Measurements from ENCODE around the gene SLC2A1.
A peak's percentile ranks its signal among the peaks of the same experiment; 100 is the strongest.
"Not testable (repeated sequence)": the region's sequence is repeated elsewhere in the genome, so short reads cannot be mapped to it uniquely, and the experiment has no call there.

The SLC2A1 gene

DNA sequence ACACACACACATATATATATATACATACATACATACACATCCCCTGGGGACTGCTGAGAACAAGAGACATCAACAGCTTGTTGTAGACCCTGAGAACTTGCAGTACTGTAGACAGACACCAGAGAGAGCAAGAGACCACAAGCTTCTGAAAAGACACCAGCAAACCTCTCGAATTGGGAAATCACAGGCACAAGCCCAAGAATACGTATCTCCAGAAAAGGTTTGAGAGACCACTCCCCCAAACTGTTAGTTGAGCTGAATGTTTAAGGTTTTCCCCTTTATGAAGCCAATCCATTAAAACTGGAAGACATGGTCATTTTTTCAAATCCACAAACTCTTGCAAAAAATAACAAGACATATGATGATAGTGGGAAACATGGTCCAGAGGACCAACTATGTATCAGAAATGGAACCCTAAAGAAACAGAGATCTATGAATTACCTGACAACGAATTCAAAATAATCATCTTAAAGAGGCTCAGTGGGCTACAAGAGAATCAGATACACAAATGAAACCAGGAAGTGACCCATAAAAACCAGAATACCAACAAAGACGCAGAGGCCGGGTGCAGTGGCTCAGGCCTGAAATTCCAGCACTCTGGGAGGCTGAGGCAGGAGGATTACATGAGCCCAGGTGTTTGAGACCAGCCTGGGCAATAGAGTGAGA, 45.1 kb downstream of the SLC2A1 start:
- Histone ChIP-seq H3K36me3 (replicated peaks) (no peaks in the 10 kb centered on the region), H3K4me3 (ENCODE audit: low read depth, low read length) (no peak overlapping the region), H3K27me3 (replicated peaks) (no peaks in the 10 kb centered on the region), H3K27ac (no peak overlapping the region)
- in situ Hi-C loops (cut with HindIII; ENCODE audit: low pct_ligation_motif_present, low sequenced_read_pairs): loop anchor here (25.0 kb wide), 1 partner anchor 149 kb away; no protein-coding TSS in a partner anchor
- TF ChIP-seq, protein P1, sequence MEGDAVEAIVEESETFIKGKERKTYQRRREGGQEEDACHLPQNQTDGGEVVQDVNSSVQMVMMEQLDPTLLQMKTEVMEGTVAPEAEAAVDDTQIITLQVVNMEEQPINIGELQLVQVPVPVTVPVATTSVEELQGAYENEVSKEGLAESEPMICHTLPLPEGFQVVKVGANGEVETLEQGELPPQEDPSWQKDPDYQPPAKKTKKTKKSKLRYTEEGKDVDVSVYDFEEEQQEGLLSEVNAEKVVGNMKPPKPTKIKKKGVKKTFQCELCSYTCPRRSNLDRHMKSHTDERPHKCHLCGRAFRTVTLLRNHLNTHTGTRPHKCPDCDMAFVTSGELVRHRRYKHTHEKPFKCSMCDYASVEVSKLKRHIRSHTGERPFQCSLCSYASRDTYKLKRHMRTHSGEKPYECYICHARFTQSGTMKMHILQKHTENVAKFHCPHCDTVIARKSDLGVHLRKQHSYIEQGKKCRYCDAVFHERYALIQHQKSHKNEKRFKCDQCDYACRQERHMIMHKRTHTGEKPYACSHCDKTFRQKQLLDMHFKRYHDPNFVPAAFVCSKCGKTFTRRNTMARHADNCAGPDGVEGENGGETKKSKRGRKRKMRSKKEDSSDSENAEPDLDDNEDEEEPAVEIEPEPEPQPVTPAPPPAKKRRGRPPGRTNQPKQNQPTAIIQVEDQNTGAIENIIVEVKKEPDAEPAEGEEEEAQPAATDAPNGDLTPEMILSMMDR (IDR thresholded peaks at IDR 0.05; ENCODE audit: low read depth, low read length, missing control alignments): peak; percentile 88
- DNase-seq: peak; percentile 86

DNA sequence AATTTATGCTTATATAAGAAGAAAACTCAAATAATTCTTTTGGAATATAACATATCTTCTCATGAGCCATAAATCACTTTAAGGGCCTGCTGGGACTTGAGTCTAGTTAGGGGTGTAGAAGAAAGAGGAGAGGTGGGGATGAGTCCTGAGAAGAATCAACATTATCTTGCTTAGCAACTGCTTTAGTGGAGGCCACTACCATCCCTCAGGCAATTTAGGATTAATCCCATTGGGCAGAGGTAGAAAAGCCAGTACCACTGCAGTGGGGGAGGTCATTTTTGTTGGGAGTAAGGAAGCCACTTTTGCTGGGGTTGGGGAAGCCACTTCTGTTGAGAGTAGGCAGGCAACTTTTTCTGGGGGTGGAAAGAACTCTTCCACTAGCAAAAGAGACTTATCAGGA, 47.7 kb downstream of the SLC2A1 start:
- Histone ChIP-seq H3K36me3 (replicated peaks) (no peaks in the 10 kb centered on the region), H3K4me3 (ENCODE audit: low read depth, low read length) (no peak overlapping the region), H3K27ac (no peak overlapping the region), H3K27me3 (replicated peaks) (no peaks in the 10 kb centered on the region)
- no peak for DNase-seq
- in situ Hi-C loops (cut with HindIII; ENCODE audit: low pct_ligation_motif_present, low sequenced_read_pairs): loop anchor here (25.0 kb wide), 1 partner anchor 151 kb away; no protein-coding TSS in a partner anchor
- TF ChIP-seq, protein P1 (IDR thresholded peaks at IDR 0.05; ENCODE audit: low read depth, low read length, missing control alignments): no peak

DNA sequence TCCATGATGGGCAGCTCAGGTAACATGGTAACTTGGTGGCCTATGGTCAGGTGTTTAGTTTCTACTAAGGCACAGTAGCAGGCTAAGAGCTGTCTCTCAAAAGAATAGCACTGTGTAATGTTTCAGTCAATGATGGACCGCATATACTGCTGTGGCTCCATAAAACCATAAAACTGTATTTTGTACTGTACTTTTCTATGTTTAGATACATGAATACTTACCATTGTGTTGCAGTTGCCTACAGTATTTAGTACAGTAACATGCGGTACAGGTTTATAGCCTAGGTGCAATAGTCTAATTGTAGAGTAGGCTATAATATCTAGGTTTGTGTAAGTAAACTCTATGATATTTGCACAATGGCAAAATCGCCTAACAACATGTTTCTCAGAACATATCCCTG, 50.6 kb downstream of the SLC2A1 start:
- Histone ChIP-seq H3K36me3 (replicated peaks) (no peaks in the 10 kb centered on the region), H3K27ac (no peak overlapping the region), H3K27me3 (replicated peaks) (no peaks in the 10 kb centered on the region), H3K4me3 (ENCODE audit: low read depth, low read length) (no peak overlapping the region)
- in situ Hi-C loops (cut with HindIII; ENCODE audit: low pct_ligation_motif_present, low sequenced_read_pairs): loop anchor here (25.0 kb wide), 1 partner anchor 154 kb away; no protein-coding TSS in a partner anchor
- TF ChIP-seq, protein P1 (IDR thresholded peaks at IDR 0.05; ENCODE audit: low read depth, low read length, missing control alignments): no peak
- DNase-seq: no peak

DNA sequence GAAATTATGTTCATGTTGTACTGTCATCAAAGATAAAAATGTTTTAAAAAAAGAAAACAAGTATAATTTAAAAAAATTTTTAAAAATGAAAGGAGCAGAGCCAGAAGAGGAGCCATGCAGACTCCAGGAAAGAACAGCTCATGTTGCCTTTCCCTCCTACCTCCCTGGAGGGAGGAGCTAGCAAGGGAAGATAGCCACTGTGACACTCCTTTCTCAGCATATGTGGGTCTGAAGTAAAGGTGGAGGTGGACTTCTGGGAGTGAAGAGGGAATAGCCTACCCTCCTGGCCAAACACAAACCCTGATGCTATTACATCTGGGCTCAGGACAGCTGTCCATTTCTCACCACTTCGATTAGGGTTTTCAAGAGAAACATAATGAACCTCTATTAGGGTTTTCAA, 54.2 kb downstream of the SLC2A1 start:
- in situ Hi-C loops (cut with HindIII; ENCODE audit: low pct_ligation_motif_present, low sequenced_read_pairs): loop anchor here (25.0 kb wide), 1 partner anchor 158 kb away; no protein-coding TSS in a partner anchor
- no peak for DNase-seq
- no peak overlapping the region for H3K27ac ChIP-seq
- no peaks in the 10 kb centered on the region for H3K36me3 ChIP-seq (replicated peaks)
- no peak overlapping the region for H3K4me3 ChIP-seq (ENCODE audit: low read depth, low read length)
- TF ChIP-seq, protein P1 (IDR thresholded peaks at IDR 0.05; ENCODE audit: low read depth, low read length, missing control alignments): no peak
- no peaks in the 10 kb centered on the region for H3K27me3 ChIP-seq (replicated peaks)

DNA sequence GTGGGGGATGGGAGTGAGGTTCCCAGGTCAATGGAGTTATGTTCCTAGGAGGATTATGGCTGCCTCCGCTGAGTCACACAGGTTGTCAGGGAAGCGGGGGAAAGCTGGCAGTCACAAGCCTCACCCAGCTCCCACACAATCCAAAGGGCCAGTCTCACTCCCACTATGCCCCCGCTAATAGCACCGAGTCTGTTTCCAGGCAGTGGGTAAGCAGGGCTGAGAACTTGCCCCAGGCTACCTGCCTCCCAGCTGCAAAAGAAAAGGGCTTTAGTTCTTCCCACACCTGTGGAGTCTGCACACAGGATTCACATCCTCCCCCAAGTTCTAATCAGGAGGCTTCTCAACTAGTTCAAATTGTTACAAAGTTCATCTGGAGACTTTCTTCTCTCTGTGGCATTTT, 58.7 kb downstream of the SLC2A1 start:
- not testable (repeated sequence) for H3K27ac ChIP-seq; H3K36me3 ChIP-seq (replicated peaks); H3K4me3 ChIP-seq (ENCODE audit: low read depth, low read length); DNase-seq; H3K27me3 ChIP-seq (replicated peaks)
- in situ Hi-C loops (cut with HindIII; ENCODE audit: low pct_ligation_motif_present, low sequenced_read_pairs): loop anchor here (25.0 kb wide), 1 partner anchor 162 kb away; no protein-coding TSS in a partner anchor

DNA sequence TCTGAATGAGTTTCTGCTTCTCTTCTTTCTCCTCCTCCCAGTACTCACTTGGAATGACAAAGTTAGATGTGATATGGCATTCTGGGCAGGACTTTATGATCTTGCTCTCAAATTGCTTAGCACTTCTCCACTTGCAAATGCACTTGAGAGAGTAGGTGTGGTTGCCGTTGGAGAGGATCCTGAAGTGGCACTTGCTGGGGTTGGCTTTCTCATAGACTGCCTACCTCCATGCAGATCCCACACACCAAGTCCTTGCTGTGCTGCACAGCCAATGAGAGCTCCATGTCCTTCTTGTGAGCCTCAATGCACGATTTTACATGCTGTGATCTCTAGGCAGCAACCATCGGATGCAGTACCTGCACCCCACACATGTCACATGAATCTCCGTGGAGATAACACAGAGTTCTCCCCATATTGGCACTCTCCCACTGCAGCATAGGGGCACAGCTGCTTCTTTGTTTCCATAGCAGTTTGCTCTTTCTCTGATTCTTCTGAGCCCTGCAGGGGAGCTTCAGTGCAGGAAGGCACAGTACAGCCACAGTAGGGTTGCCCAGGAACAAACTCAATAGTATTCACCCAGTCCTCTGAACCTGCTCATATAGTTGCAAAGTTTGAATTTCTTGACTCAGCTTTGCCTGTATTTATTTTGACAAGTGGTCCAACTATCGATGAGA, 67.1 kb downstream of the SLC2A1 start:
- Histone ChIP-seq H3K4me3 (ENCODE audit: low read depth, low read length) (no peak overlapping the region), H3K27me3 (replicated peaks) (no peaks in the 10 kb centered on the region), H3K36me3 (replicated peaks) (no peaks in the 10 kb centered on the region), H3K27ac (no peak overlapping the region)
- TF ChIP-seq, protein P1 (IDR thresholded peaks at IDR 0.05; ENCODE audit: low read depth, low read length, missing control alignments): no peak
- DNase-seq: no peak
- in situ Hi-C loops (cut with HindIII; ENCODE audit: low pct_ligation_motif_present, low sequenced_read_pairs): no loop called here

All from brain microvascular endothelial cell (primary cell).